Measurements from ENCODE around the gene SH3PXD2A.

DNA sequence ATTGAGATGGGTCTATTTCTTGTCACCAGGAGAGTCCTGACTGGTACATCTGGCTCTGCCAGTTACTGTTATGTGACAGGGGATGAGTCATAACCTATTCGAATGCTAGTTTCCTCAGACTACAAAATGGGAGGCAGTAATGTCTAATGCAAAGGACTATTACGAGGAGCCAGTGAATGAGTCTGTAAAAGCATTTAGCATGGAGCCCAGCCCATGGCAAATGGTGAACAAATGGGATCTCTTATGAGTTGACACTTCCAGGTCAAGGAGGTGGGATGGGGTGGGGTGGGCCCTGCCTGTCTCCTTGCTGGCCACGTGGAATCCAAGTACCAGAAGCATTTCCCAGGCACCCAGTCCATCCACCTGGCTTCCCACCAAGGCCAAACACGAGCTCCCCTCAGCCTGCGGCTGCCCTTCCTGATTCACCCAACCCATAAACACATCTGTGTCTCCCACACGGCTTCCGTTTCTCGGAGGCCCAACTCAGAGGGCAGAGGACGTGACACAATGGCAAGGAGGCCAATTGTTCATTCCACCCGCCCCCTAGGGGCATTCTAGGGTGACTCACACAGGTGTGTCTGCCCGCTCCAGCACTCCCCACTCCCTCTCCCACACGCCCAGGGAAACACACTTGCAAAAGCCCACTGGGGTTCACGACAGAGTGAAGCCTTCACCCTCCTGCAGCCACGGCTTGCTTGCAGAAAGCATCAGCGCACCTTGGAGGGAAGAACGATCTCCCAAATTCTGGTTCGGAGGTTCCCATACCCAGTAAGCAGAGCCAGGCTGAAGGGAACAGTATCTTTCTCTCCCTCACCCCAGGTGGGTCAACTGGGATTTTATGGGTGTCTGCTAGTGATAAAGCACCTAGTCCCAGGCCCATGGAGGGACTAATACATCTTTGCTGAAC lies 109.8 kb downstream of the SH3PXD2A start:
- TF ChIP-seq POLR2A (IDR thresholded peaks at IDR 0.05; ENCODE audit: low read depth, low read length): no peak
- TF ChIP-seq POLR2AphosphoS5 (IDR thresholded peaks at IDR 0.05; ENCODE audit: low read depth, low read length): no peak
